Ascending aorta (tissue), 2 donors: Measurements from ENCODE around the gene PACRG. TPM values are rescaled to one million over a fixed set of nuclear protein-coding genes. Genes with fewer than 3 reads are reported as not detected.

Experiments used
- DNase-seq, 2 donors: peaks; one replicate each; pipeline ENCODE4 v3.0.0-alpha.2; 2019; ENCODE audit warnings: low spot score in 2 of 2
- H3K27ac ChIP-seq, 2 donors: fragments of 200-600 bp; sonication (generic); one replicate each; pipeline ENCODE4 v1.5.1; 2016 to 2017; ENCODE audit warnings: mild to moderate bottlenecking in 1 of 2
- H3K27me3 ChIP-seq: fragments of 200-600 bp; sonication (generic); one replicate; pipeline ENCODE4 v1.5.1; 2017
- H3K36me3 ChIP-seq, 2 donors: fragments of 200-600 bp; sonication (generic); one replicate each; pipeline ENCODE4 v1.5.1; 2016
- H3K4me1 ChIP-seq, 2 donors: fragments of 200-600 bp; sonication (generic); one replicate each; pipeline ENCODE4 v1.5.1; 2016 to 2017; ENCODE audit warnings: mild to moderate bottlenecking in 1 of 2
- H3K4me3 ChIP-seq, 2 donors: fragments of 200-600 bp; sonication (generic); one replicate each; pipeline ENCODE4 v1.5.1; 2016 to 2017; ENCODE audit warnings: mild to moderate bottlenecking in 1 of 2
- H3K9me3 ChIP-seq, 2 donors: fragments of 200-600 bp; sonication (generic); one replicate each; pipeline ENCODE4 v1.5.1; 2016
- intact Hi-C: fragments of 100-400 bp; cut with DNase I; formaldehyde crosslinking; loops from one replicate; pipeline ENCODE4 v1.15.1; 2023
- total RNA-seq: library from RNA; depleted of rRNA; stranded (reverse); fragments of >200 nt; gene quantifications from one replicate; pipeline ENCODE4 v1.1.0, GENCODE V29; 2016
- TF ChIP-seq, protein P1 (sequence below), 3 experiments: fragments of 200-600 bp in 2 of 3; fragments of 450-650 bp in 1 of 3; sonication (generic) in 2 of 3; IDR thresholded peaks; one replicate each; pipeline ENCODE4 v1.5.1; 2016 to 2019; ENCODE audit warnings: antibody characterized with exemption in 3 of 3, mild to moderate bottlenecking in 1 of 3, moderate library complexity in 1 of 3

The PACRG gene
- total RNA-seq, 1 donor from 2014 or later = not detected

DNA sequence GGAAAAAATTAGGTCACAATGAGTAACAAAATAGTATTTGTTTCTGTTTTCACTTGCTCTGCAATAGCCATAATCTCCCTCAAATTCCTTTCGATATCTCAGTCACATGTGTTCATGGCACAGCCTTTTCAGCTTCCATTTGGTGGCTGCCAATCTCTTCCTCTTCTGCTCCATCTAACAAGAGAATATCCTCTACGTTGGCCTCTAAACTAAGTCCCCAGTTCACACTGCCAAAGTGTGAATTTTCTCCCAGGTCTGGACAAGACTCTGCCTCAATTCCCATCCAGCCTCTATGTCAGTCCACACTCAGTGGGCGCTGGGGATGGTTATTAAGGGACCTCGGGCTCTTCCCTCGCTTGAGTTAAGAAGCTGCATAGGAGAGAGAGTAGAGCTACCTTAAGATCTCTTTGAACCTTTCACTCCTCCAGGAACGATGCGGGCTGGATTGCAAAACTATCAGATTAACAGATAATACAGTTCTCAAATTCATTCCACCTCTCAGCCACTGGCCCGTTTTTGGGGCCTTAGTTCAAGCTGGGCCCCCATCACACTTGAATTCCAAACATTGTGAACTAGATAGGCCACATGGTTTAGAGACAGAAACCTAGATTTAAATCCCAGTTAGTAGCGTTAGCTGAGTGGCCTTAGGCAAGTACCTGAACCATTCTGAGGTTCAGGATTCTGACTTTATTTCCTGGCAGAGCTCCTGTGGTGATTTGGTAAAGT is 436.6 kb downstream of the PACRG start:
- no peak overlapping the region for H3K27ac ChIP-seq
- no peak overlapping the region for H3K4me3 ChIP-seq
- no peaks in the 10 kb centered on the region for H3K9me3 ChIP-seq
- intact Hi-C loops = no loop called here
- H3K36me3 ChIP-seq = no peaks in the 10 kb centered on the region
- no peak for DNase-seq
- H3K4me1 ChIP-seq = no peaks in the 10 kb centered on the region
- H3K27me3 ChIP-seq = no peaks in the 10 kb centered on the region
- TF ChIP-seq, protein P1, sequence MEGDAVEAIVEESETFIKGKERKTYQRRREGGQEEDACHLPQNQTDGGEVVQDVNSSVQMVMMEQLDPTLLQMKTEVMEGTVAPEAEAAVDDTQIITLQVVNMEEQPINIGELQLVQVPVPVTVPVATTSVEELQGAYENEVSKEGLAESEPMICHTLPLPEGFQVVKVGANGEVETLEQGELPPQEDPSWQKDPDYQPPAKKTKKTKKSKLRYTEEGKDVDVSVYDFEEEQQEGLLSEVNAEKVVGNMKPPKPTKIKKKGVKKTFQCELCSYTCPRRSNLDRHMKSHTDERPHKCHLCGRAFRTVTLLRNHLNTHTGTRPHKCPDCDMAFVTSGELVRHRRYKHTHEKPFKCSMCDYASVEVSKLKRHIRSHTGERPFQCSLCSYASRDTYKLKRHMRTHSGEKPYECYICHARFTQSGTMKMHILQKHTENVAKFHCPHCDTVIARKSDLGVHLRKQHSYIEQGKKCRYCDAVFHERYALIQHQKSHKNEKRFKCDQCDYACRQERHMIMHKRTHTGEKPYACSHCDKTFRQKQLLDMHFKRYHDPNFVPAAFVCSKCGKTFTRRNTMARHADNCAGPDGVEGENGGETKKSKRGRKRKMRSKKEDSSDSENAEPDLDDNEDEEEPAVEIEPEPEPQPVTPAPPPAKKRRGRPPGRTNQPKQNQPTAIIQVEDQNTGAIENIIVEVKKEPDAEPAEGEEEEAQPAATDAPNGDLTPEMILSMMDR (IDR thresholded peaks at IDR 0.05) = no peak

DNA sequence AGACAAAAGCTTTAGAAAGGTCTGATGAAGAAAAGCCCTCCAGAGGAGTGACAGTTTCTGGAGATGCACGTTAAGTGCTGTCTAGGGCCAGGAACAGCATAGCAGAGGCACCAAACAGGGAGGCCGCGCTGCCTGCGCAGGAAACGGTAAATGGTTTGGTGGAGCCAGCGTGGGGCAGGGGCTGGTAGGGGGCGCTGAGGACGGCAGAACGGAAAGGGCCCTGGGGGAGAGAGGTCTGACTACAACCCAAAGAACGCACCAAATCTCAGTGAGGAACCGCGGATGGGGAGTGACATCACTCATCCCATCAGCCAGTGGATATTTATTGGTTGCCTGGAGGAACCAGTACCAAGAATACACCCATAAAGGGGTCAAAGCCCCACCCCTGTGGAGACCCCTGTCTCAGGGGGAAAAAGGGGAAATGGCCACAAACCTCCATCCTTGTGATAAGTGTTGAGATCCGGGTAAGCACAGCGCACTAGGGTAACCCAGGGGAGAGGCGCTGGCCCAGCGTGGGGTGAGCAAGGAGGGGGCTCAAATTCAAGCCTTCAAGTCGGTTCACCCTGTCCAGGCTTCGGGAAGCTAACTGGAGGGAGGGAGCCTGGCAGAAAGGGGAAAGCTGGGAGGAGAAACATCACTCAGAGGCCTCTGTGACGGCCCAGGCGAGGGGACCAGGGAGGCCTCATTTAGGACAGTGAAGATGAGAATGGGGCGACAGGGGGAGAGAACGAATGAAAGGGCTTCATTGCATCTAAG is 437.6 kb downstream of the PACRG start:
- H3K4me1 ChIP-seq = no peaks in the 10 kb centered on the region
- DNase-seq = no peak
- intact Hi-C loops = no loop called here
- TF ChIP-seq, protein P1 (IDR thresholded peaks at IDR 0.05) = no peak
- no peaks in the 10 kb centered on the region for H3K27me3 ChIP-seq
- H3K4me3 ChIP-seq = no peak overlapping the region
- no peak overlapping the region for H3K27ac ChIP-seq
- no peaks in the 10 kb centered on the region for H3K9me3 ChIP-seq
- no peaks in the 10 kb centered on the region for H3K36me3 ChIP-seq

DNA sequence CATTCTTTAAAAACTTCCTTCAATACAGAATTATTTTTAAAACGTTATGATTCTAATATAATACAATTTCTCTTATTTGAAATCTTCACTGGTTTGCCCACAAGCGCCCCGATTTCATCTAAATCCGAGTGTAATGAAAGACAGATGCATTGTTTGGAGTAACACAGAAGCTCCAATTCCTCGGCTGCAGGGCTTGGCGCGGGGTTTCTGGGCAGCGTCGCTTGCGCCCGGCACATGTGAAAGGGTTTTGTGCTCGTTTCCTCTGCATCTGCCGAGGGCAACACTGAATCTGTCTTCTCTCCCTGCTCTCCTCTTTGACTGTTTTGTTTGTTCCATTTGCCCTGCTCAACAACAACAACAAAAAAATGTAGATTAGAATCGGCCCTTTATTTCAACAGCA is 438.1 kb downstream of the PACRG start:
- Histone ChIP-seq H3K27ac (no peak overlapping the region), H3K4me3 (no peak overlapping the region), H3K4me1 (no peaks in the 10 kb centered on the region), H3K9me3 (no peaks in the 10 kb centered on the region), H3K27me3 (no peaks in the 10 kb centered on the region), H3K36me3 (no peaks in the 10 kb centered on the region)
- TF ChIP-seq, protein P1 (IDR thresholded peaks at IDR 0.05) = no peak
- DNase-seq = no peak
- intact Hi-C loops = no loop called here

DNA sequence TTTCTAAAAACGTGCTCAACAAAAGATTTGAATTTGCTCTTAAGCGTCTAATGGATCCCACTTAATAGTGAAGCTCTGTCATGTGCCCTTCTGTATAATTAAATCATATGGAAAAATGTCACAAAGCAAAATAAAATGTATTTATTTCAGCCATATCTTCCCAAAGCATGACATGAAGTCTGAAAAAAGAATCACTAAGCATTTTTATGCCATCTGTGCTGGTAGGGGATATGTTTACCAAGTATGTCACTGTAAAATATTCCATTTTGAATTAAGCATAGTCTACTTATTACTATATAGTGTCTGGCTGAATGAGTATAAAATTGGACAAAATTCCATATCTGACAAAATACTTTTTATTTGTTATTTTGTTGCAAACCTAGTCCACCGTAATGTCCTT is 438.7 kb downstream of the PACRG start:
- no peak overlapping the region for H3K27ac ChIP-seq
- no peaks in the 10 kb centered on the region for H3K27me3 ChIP-seq
- H3K4me3 ChIP-seq = no peak overlapping the region
- no peaks in the 10 kb centered on the region for H3K9me3 ChIP-seq
- TF ChIP-seq, protein P1 (IDR thresholded peaks at IDR 0.05) = no peak
- H3K4me1 ChIP-seq = no peaks in the 10 kb centered on the region
- DNase-seq = no peak
- intact Hi-C loops = no loop called here
- H3K36me3 ChIP-seq = no peaks in the 10 kb centered on the region

DNA sequence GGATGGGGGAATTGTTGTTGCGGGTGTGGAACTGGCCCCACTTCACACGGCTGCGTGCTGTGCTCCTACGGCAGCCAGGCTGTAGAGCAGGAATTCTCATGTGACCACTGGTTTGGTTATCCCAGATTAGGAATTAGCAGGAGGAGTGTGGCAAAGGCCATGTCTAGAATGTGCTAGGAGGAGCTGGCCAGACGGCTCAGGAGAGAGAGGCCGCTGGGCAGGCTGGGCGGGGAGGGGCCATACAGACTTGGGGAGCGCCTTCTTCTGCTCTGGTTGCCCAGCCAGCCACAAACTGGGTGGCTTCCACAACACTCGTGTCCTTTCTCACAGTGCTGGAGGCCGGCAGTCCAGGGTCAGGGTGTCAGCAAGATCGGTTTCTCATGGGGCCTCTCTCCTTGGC is 441.7 kb downstream of the PACRG start:
- intact Hi-C loops = no loop called here
- TF ChIP-seq, protein P1 (IDR thresholded peaks at IDR 0.05) = no peak

More for the DNA sequence above, 441.7 kb downstream of the PACRG start:
- Histone ChIP-seq H3K27me3 (no peaks in the 10 kb centered on the region), H3K36me3 (no peaks in the 10 kb centered on the region), H3K9me3 (no peaks in the 10 kb centered on the region), H3K27ac (no peak overlapping the region), H3K4me3 (no peak overlapping the region), H3K4me1 (no peaks in the 10 kb centered on the region)
- DNase-seq = no peak
